HG03097 (cell line): Measurements from ENCODE around the gene SEC61A1.

ENCODE experiments used
- ATAC-seq: cut with Tn5 transposase; IDR thresholded peaks from one replicate; pipeline ENCODE4 v1.9.1; 2021; ENCODE audit not compliant: unreplicated experiment, low FRiP score

SEC61A1 gene

DNA sequence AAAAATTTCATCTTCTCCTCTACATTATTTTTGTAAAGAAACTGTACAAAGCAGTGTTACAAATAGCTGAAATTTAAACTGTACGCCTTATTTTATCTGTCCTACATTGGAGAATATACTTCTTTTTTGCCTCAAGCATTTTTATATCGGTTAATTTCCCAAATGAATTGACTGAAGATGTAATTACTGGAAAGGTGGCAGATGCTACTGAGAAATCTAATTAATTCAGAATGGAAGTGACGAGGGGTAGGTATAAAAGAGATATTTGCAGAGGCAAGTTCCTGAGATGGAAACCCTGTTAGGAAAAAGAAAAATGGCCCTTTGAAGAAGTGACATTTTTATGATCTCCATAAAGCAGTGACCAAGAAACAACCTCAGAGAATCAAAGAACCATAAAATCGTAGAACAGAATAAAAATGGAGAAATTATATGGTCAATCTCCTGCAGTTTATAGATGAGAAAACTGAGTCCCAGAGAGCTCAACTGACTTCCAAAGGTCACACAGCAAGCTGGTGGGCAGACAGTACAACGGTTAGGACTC is 51.0 kb downstream of the SEC61A1 start:
- ATAC-seq, result no peak

DNA sequence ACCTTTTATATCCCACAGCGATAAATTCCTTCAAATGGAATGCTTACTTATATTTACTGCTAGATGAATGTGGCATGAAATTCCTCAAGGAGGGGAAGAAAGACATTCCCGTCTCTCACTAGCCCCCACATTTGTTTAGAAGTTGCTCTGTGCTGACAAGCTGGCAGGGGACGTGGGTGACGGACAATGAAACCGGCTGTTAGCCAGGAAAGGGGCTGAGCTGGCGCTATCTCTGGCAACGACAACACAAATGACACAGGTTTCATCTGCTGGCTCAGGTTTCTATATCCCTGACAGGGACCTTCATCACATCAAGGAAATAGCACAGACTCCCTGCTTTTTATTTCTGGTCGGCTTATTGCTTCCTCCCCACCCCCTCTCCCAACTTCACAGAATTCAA is 55.6 kb downstream of the SEC61A1 start:
- ATAC-seq, result no peak

DNA sequence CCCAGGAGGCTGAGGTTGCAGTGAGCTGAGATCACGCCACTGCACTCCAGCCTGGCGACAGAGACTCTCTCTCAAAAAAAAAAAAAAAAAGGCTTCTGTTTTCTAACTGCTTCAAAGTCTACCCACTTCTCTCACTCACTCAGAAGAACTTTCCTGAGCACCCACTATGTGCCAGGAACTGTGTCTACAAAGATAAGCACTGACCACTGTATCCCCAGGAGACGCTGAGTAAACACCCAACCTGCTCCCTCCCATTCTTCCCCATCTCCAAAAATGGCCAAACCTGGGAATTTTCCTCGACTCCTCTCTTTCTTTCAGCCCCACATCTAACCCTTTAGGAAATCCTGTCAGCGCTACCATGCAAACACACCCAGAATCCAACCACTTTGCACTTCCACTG is 58.9 kb downstream of the SEC61A1 start:
- no peak for ATAC-seq

DNA sequence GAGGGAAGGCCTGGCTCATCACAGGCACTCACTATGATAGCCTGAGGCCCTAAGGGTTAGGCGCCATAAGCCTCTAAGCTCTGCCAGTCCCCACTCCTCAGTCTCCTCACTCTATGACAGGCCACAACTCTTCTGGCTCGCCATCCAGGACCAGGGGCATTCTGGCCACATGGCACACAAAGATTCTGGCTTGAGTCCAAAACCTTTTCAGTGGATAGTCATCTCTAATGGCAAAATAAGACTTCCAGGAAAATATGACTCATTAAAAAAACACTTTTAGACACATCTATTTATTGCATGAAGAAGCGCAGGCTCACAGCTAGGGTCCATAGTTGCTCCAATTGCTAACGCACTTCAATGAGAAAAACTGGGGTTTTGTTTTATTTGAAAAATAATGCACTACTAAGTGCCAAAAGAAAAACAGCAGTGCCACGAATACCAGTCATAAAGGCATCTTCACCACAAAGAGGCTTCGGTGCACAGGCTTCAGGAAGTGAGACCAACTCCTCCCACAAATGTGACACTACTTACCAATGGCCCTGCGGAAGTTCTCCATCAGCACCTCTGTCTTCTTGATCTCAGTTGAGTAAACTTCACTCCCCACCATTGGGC is 60.2 kb downstream of the SEC61A1 start:
- ATAC-seq, result no peak

DNA sequence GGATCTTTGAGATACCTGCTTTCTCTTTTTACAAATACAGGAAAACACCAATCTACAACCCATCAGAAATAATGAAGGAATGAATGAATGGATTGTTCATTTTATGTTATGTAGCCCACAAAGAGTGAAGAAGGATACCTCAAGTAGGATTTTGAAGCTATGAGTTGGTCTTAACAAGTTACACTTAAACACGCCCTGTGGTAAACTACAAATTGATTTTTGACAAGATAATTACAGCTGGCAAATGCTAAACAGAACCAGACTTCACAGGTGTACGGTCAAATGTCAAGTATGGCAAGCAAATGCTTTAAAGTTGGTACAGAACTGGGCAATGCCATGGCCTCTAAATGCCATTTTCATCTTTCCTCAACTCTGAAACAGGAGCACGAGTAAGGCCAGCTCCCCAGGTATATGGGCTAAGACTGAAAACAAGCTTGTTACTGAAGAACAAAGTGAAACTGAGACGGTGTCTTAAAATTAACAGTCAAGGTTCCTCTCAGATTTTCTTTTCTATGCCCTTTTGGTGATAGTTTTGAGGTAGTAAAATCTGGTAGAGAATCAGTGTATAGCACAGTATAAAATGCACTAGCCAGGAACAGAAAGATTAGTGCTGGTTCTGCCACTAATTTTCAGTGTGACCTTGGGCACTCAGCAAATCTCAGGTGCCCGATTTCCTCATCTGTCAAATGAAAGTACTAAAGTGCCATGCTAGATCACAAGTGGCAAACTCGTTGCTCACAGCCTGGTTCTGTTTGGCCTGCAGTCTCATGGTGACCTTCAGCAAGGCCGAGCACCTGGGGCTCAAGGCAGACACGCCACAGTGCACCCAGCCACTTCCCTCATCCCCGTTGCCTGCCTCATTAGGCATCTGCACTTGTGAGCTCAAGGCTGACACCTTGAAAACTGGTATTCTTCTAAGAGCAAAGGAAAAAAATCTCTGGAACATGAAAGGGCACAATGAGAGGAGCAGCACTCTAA is 61.9 kb downstream of the SEC61A1 start:
- ATAC-seq, result no peak
